HG02852 (cell line): ENCODE data around the gene PLEKHH3.

Source experiments
- ATAC-seq: cut with Tn5 transposase; IDR thresholded peaks from one replicate; pipeline ENCODE4 v1.9.1; 2021; ENCODE audit warnings: mild to moderate bottlenecking, moderate library complexity; ENCODE audit not compliant: unreplicated experiment

PLEKHH3 gene

GRCh38 chr17:42676424-42677011 lies at the start of gene PLEKHH3:
Gene PLEKHH3 (minus strand): TSS chr17:42676994. CDS start chr17:42676563, 431 bp downstream.
- ATAC-seq: no peak

GRCh38 chr17:42725143-42725542 lies 48.3 kb upstream of the PLEKHH3 start:
- ATAC-seq: no peak

- ATAC-seq: no peak
Measured at GRCh38 chr17:42723636-42724035, 46.8 kb upstream of the PLEKHH3 start.

GRCh38 chr17:42720996-42721583 lies 44.3 kb upstream of the PLEKHH3 start:
- no peak for ATAC-seq

- no peak for ATAC-seq
Measured at GRCh38 chr17:42709561-42709960, 32.8 kb upstream of the PLEKHH3 start.

GRCh38 chr17:42708588-42708987 lies 31.8 kb upstream of the PLEKHH3 start:
- ATAC-seq: no peak

- no peak for ATAC-seq
Measured at GRCh38 chr17:42706732-42707131, 29.9 kb upstream of the PLEKHH3 start.

- peak; percentile 82 for ATAC-seq
Measured at GRCh38 chr17:42704837-42705494, 28.2 kb upstream of the PLEKHH3 start.

- peak; percentile 21 for ATAC-seq
Measured at GRCh38 chr17:42704490-42704836, 27.7 kb upstream of the PLEKHH3 start.

- no peak for ATAC-seq
Measured at GRCh38 chr17:42702446-42702845, 25.7 kb upstream of the PLEKHH3 start.

- ATAC-seq: no peak
Measured at GRCh38 chr17:42700586-42701289, 23.9 kb upstream of the PLEKHH3 start.

GRCh38 chr17:42699415-42699740 lies 22.6 kb upstream of the PLEKHH3 start:
- no peak for ATAC-seq

GRCh38 chr17:42698736-42699414 lies 22.1 kb upstream of the PLEKHH3 start:
- ATAC-seq: no peak

- no peak for ATAC-seq
Measured at GRCh38 chr17:42697108-42697811, 20.5 kb upstream of the PLEKHH3 start.

GRCh38 chr17:42695500-42695899 lies 18.7 kb upstream of the PLEKHH3 start:
- no peak for ATAC-seq

GRCh38 chr17:42694524-42694923 lies 17.7 kb upstream of the PLEKHH3 start:
- ATAC-seq: no peak

GRCh38 chr17:42692489-42692888 lies 15.7 kb upstream of the PLEKHH3 start:
- no peak for ATAC-seq

GRCh38 chr17:42691021-42691545 lies 14.3 kb upstream of the PLEKHH3 start:
- no peak for ATAC-seq

- ATAC-seq: no peak
Measured at GRCh38 chr17:42690596-42690995, 13.8 kb upstream of the PLEKHH3 start.

- no peak for ATAC-seq
Measured at GRCh38 chr17:42687707-42688320, 11.0 kb upstream of the PLEKHH3 start.
